Keratinocyte (primary cell): ENCODE data around the gene KLF7. TPM values are rescaled to one million over a fixed set of nuclear protein-coding genes. Genes with fewer than 3 reads are reported as not detected.

Experiments used
- DNase-seq: peaks from one replicate; pipeline ENCODE4 v3.0.0-alpha.2; 2011; ENCODE audit warnings: low read depth, missing footprints, low spot score
- FAIRE-seq: peaks from 2 replicates; lab custom pipeline; 2011; peaks lifted over from hg19 to GRCh38; lab: Jason Lieb, UNC
- H2AFZ ChIP-seq: 2 replicates; pipeline ENCODE4 v1.6.0; 2012; ENCODE audit warnings: low read length, control low read depth, inconsistent platforms; ENCODE audit not compliant: control insufficient read depth
- H3K27ac ChIP-seq: 2 replicates; pipeline ENCODE4 v1.5.1; 2011; ENCODE audit warnings: low read length; ENCODE audit not compliant: control insufficient read depth, insufficient read depth
- H3K27me3 ChIP-seq: 3 replicates; pipeline ENCODE4 v1.6.0; 2011; ENCODE audit warnings: low read length; ENCODE audit not compliant: control insufficient read depth, insufficient read depth; ENCODE audit errors: extremely low read depth
- H3K36me3 ChIP-seq, 2 experiments: 2 replicates in 1 of 2; 3 replicates in 1 of 2; pipeline ENCODE4 v1.5.1; 2011; ENCODE audit warnings: low read length in 2 of 2, mild to moderate bottlenecking in 1 of 2; ENCODE audit not compliant: control insufficient read depth in 2 of 2, insufficient read depth in 2 of 2; ENCODE audit errors: extremely low read depth in 1 of 2
- H3K4me1 ChIP-seq: 3 replicates; pipeline ENCODE4 v1.5.1; 2011; ENCODE audit warnings: low read length; ENCODE audit not compliant: control insufficient read depth, insufficient read depth; ENCODE audit errors: extremely low read depth
- H3K4me2 ChIP-seq: 3 replicates; pipeline ENCODE4 v1.6.0; 2011; ENCODE audit warnings: low read depth, low read length; ENCODE audit not compliant: control insufficient read depth, insufficient read depth; ENCODE audit errors: extremely low read depth
- H3K4me3 ChIP-seq, 3 experiments: fragments of 200-600 bp in 1 of 3; sonication (generic) in 1 of 3; 2 replicates in 2 of 3; 3 replicates in 1 of 3; pipeline ENCODE4 v1.5.1; 2011 to 2016; ENCODE audit warnings: low read length in 3 of 3, mild to moderate bottlenecking in 3 of 3, control low read depth in 2 of 3, inconsistent platforms in 1 of 3, low read depth in 1 of 3, mixed read lengths in 1 of 3, mixed run types in 1 of 3, moderate library complexity in 1 of 3; ENCODE audit not compliant: control insufficient read depth in 2 of 3, insufficient read depth in 2 of 3; ENCODE audit errors: extremely low read depth in 1 of 3
- H3K79me2 ChIP-seq: 2 replicates; pipeline ENCODE4 v1.6.0; 2012; ENCODE audit warnings: low read length; ENCODE audit not compliant: control insufficient read depth, insufficient read depth
- H3K9ac ChIP-seq: 3 replicates; pipeline ENCODE4 v1.6.0; 2011; ENCODE audit warnings: low read length; ENCODE audit not compliant: control insufficient read depth, insufficient read depth; ENCODE audit errors: extremely low read depth
- H3K9me1 ChIP-seq: 3 replicates; pipeline ENCODE4 v1.6.0; 2011; ENCODE audit warnings: low read length; ENCODE audit not compliant: control insufficient read depth, insufficient read depth; ENCODE audit errors: extremely low read depth
- H3K9me3 ChIP-seq: 2 replicates; pipeline ENCODE4 v1.5.1; 2012; ENCODE audit warnings: low read depth, low read length; ENCODE audit not compliant: control insufficient read depth
- H4K20me1 ChIP-seq: 3 replicates; pipeline ENCODE4 v1.6.0; 2011; ENCODE audit warnings: low read length; ENCODE audit not compliant: control insufficient read depth, insufficient read depth; ENCODE audit errors: extremely low read depth
- EZH2 ChIP-seq: IDR thresholded peaks from one replicate; pipeline ENCODE4 v1.6.1; 2012; ENCODE audit warnings: inconsistent platforms, mild to moderate bottlenecking, low read length, moderate library complexity
- dilution Hi-C: fragments of 300-500 bp; cut with MboI; formaldehyde crosslinking; loops from one replicate; pipeline ENCODE4 v1.7.0; 2020; ENCODE audit warnings: low sequenced_read_pairs; ENCODE audit not compliant: extremely low pct_ligation_motif_present
- polyA minus RNA-seq, 3 experiments: library from RNA; depleted of rRNA, polyadenylated mRNA; stranded (reverse); fragments of >200 nt; gene quantifications; 1 replicate in 1 of 3; 2 replicates in 1 of 3; 3 replicates in 1 of 3; pipeline ENCODE4 v1.2.3, GENCODE V29; 2011
- polyA plus RNA-seq, 5 experiments: library from polyadenylated mRNA; depleted of rRNA in 3 of 5; stranded (reverse) in 3 of 5; stranded (forward) in 1 of 5; unstranded in 1 of 5; fragments of >200 nt; gene quantifications; 1 replicate in 1 of 5; 2 replicates in 3 of 5; 3 replicates in 1 of 5; pipeline versions ENCODE4 v1.2.1 to v1.2.3, GENCODE V29; 2011 to 2012; ENCODE audit warnings: missing spikeins in 2 of 5, low read depth in 1 of 5, low replicate concordance in 1 of 5
- TF ChIP-seq, protein P1 (sequence below), 3 experiments: IDR thresholded peaks in 1 of 3; conservative IDR thresholded peaks in 1 of 3; optimal IDR thresholded peaks in 1 of 3; 2 replicates in 2 of 3; 3 replicates in 1 of 3; pipeline versions ENCODE3 to v1.5.1; 2011; ENCODE audit warnings: low read length in 3 of 3, mild to moderate bottlenecking in 3 of 3, moderate library complexity in 2 of 3, control low read depth in 1 of 3, inconsistent platforms in 1 of 3; ENCODE audit not compliant: insufficient read depth in 2 of 3; ENCODE audit errors: extremely low read depth in 1 of 3

The KLF7 gene
- polyA plus RNA-seq (42.5 to 44.7 TPM (median 44.0 TPM) in 3 replicates), polyA minus RNA-seq (130 to 189 TPM (median 170 TPM) in 3 replicates)
- polyA plus RNA-seq (2011; ENCODE audit: low read depth): 20.3 TPM
- polyA plus RNA-seq (2011; cell fraction: cytosol; rRNA removed): 30.4 and 30.6 TPM in 2 replicates
- 148 and 159 TPM in 2 replicates for polyA plus RNA-seq (2011; cell fraction: nucleus; rRNA removed)
- 22.7 and 30.7 TPM in 2 replicates for polyA plus RNA-seq (2012; ENCODE audit: low replicate concordance)
- polyA minus RNA-seq (2011; cell fraction: cytosol; rRNA and poly(A)+ RNA removed): 17.1 TPM
- 66.6 and 144 TPM in 2 replicates for polyA minus RNA-seq (2011; cell fraction: nucleus; rRNA and poly(A)+ RNA removed)

DNA sequence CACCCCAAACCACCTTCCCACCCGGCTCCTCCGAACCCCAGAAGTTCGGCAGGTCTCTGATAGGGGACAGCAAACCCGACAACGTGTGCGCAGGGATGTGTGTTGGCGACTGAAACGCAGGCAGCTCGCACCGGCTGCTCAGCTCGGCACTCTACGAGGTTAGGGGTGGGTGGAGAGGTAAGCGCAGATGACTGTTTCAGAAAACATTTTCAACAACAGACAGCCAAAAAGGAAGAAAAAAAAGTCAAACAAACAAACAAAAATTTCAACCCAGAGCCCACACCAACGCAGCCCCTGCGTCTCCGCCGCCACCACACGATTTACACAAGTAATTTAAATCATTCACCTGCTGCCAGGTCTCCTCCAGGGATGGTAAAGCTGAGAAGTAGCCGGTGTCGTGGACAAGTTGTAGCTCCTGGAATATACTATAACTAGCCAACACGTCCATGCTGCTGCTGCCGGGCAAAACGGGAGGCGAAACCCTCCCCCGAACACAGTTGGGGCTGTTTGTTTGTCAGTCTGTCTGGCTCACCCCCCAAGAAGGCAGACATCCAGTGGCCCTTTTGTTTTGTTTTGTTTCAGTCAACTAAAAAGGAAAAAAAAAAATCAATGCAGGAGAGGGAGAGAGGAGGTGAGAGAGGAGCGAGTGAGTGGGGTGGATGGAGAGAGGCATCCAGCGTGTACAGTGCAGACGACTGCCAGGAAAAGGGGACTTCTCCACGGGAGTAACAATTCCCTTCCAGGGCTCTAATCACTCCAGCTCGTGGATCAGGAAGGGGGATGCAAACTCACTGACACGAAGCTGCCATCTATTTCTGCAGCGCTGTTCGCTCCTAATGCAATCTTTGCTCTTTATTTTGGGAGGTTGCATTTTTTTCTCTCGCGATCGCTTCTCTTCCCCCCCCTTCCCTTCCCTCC lies at the start of gene KLF7:
Gene KLF7, minus strand, starts transcription at position 828 of the 918 bp plus-strand sequence. Its CDS starts 380 bp downstream, at position 448.
- H3K27me3 ChIP-seq: no peaks in the 10 kb centered on the region
- peaks cover 2% of the 10 kb centered on the region for H3K9me1 ChIP-seq
- peak within 1 kb of the TSS; percentile 76 to 99 (median 94) for H3K4me3 ChIP-seq
- DNase-seq (no peak), FAIRE-seq (no peak)
- peak within 1 kb of the TSS; percentile 76 for H3K4me2 ChIP-seq
- H3K27ac ChIP-seq: peak within 1 kb of the TSS; percentile 97
- H3K36me3 ChIP-seq: peaks cover 6 to 14% of the 10 kb centered on the region in 2 experiments
- peaks cover 2% of the 10 kb centered on the region for H4K20me1 ChIP-seq
- H3K9me3 ChIP-seq: no peaks in the 10 kb centered on the region
- TF ChIP-seq, protein P1, sequence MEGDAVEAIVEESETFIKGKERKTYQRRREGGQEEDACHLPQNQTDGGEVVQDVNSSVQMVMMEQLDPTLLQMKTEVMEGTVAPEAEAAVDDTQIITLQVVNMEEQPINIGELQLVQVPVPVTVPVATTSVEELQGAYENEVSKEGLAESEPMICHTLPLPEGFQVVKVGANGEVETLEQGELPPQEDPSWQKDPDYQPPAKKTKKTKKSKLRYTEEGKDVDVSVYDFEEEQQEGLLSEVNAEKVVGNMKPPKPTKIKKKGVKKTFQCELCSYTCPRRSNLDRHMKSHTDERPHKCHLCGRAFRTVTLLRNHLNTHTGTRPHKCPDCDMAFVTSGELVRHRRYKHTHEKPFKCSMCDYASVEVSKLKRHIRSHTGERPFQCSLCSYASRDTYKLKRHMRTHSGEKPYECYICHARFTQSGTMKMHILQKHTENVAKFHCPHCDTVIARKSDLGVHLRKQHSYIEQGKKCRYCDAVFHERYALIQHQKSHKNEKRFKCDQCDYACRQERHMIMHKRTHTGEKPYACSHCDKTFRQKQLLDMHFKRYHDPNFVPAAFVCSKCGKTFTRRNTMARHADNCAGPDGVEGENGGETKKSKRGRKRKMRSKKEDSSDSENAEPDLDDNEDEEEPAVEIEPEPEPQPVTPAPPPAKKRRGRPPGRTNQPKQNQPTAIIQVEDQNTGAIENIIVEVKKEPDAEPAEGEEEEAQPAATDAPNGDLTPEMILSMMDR (optimal IDR thresholded peaks at IDR 0.05 in 1 of 3, IDR thresholded peaks at IDR 0.05 in 1 of 3, conservative IDR thresholded peaks at IDR 0.05 in 1 of 3; ENCODE audit: extremely low read depth in 1 of 3, insufficient read depth in 2 of 3, low read length in 3 of 3): no peak
- no peak for TF ChIP-seq EZH2
- peaks cover 53% of the 10 kb centered on the region for H3K79me2 ChIP-seq
- H3K4me1 ChIP-seq: peaks cover 30% of the 10 kb centered on the region
- H2AFZ ChIP-seq: no peak within 1 kb of the TSS
- dilution Hi-C loops: no loop called here
- peak within 1 kb of the TSS; percentile 99 for H3K9ac ChIP-seq

DNA sequence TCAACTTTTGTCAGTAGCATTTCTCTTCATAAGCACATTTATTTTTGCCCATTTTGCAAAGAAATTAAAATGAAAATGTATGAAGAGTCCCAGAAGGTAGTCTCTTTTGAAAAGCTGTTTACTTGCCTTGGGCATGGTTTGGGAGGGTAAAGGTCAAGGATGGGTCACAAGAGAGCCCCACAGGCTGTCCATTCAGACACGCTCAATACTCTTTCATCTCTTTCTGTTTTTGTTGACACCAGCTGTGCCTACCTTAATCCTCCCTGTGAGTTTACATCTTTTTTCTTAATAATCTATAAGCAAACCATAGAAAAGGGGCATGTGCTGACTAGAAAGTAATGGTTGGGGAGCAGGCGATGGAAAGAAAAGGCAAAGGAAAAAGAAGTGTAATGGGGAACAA lies 49.6 kb upstream of the KLF7 start:
- H4K20me1 ChIP-seq: no peaks in the 10 kb centered on the region
- H3K4me3 ChIP-seq: no peak overlapping the region
- H3K9me3 ChIP-seq: no peaks in the 10 kb centered on the region
- H3K36me3 ChIP-seq: no peaks in the 10 kb centered on the region
- DNase-seq (no peak), FAIRE-seq (no peak)
- H3K9ac ChIP-seq: no peak overlapping the region
- H3K9me1 ChIP-seq: no peaks in the 10 kb centered on the region
- no peak overlapping the region for H3K4me2 ChIP-seq
- H3K79me2 ChIP-seq: no peaks in the 10 kb centered on the region
- no peak overlapping the region for H3K27ac ChIP-seq
- TF ChIP-seq, protein P1 (optimal IDR thresholded peaks at IDR 0.05 in 1 of 3, IDR thresholded peaks at IDR 0.05 in 1 of 3, conservative IDR thresholded peaks at IDR 0.05 in 1 of 3; ENCODE audit: extremely low read depth in 1 of 3, insufficient read depth in 2 of 3, low read length in 3 of 3): no peak
- H2AFZ ChIP-seq: no peak overlapping the region
- peaks cover 10% of the 10 kb centered on the region for H3K4me1 ChIP-seq
- no peaks in the 10 kb centered on the region for H3K27me3 ChIP-seq
- dilution Hi-C loops: no loop called here
